HG02981 (cell line): Measurements from ENCODE around the gene ADGRA1.

Experiments
- ATAC-seq: cut with Tn5 transposase; IDR thresholded peaks from one replicate; pipeline ENCODE4 v1.9.1; 2021; ENCODE audit warnings: mild to moderate bottlenecking, moderate library complexity; ENCODE audit not compliant: unreplicated experiment

Gene ADGRA1

DNA sequence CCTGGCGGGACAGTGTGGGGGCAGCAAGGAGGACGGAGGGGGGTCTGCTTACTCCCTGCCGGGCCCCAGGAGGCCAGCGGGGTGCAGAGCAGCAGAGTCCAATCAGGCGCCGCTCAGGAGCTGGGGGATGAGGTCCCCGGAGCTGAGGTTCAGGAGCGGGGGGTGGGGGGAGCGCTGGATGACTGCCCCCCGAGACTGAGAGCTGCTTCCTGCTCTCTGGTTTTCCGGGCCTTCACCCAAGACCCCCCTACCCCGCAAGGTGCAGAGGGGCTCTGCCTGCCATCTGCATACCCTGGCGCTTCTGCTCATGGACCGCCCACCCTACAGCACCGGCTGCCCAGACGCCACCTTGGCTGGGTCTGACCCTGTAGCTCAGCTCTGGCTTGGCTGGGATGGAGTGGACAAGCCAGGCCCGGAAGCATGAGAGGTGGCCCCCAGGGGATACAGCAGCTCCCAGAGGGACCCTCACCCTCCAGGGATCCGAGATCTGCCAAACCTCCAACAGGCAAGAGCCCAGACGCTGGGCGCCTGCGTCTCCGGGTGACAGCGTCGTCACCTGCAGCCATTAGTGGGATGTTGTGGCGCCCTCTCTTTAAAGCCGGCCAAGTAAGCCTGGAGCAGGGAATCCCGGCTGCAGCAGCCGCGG, 73.2 kb downstream of the ADGRA1 start:
- no peak for ATAC-seq

DNA sequence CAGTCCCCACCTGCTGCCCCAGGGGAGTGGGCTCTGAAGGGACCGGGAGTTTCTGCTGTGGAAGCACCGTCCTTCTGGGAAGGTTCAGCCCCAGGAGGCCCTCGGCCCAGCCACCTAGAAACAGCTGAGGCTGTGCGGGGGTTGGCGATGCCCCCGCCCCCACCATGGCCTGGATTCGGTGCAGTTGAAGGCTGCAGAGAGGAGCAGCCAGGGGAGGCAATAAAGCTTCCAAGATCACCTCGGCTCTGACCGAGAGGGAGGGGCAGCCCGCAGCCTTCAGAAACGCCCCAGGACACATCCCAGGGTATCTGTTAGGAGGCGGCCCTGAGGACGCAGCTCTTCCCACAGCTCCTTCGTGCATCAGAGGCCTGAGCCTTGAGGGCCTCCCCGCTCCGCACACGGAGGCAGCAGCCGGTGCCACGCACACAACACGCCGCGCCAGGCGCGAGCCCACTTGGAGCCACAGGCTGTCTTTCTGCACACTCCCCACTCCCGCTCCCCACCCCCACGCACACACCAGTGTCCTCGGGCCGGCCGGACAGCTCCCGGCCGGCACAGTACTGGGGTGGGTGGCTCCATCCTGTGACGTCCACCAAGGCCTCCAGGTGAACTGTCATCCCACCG, 73.9 kb downstream of the ADGRA1 start:
- no peak for ATAC-seq

DNA sequence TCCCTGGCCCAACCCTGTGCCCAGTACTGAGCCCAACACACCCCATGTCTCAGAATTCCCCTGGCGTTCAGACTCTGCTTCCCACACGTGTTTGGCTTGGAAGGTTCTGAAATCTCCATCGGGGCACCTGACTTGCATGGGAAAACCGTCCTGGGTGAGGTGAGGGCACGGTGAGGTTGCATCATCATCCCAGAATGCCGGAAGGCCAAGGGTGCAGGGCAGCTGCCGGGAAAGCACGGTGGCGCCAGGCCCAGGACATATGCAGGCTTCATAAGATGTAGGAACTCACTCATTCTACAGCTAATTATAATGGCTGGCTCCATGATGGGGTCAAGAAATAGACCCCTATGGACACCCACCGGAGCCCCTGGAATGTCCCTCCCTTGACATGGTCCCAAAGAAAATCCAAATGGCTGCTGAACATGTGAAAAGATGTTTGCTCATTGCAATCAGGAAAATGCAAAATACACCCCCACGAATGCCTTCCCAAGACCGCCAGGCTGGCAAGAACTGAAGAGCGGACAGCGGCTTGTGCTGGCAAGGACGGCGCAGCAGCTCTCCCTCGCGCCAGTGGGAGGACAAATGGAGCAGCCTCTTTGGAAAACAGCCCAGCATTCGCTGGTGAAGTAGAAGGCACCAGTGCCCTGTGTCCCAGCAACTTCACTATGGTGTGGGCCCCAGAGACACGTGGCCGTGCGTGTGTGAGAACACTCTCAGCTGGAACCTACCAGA, 74.6 kb downstream of the ADGRA1 start:
- no peak for ATAC-seq

DNA sequence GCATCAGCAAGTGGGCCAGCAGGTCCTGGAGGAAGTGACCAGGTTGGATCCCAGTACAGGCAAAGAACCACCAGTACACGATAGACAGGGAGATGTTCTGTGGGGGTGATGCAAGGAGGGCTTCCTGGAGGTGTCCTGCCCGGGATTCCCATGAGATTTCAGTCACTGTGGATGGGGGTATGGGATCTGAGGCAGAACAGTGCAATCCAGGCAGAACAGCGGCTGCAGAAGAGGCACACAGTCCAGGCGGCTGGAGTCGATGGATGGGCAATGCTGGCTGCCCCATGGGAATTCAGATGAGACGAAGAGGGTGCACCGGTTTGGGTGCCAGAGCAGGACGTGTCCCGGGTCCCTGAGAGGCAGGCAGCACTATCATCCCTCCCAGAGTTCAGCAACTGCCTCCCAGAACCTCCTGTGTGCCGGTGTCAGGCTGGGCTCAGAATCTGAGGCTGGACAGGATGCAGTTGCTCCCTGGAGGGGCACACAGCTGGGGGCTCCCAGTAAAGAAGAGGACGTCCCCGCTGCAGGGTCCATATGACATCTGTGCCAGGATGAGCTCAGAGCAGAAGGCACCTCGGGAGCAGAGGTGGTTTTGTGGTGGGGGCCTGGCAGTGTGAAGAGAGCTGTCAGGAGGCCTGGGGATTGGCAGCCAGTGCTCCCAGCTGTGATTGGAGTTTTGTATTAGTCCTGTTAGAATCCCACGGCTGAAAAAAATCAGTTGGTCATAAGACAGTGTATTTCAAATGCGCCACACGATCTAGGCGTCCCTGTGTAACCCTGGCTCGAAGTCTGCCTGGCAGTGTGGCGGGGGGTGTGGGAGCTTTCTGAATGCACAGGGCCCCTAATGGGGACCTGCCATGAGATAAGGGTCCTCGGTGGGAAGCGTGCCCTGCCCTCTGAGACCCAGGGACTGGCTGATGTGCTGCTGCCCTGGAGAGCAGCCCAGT, 75.5 kb downstream of the ADGRA1 start:
- no peak for ATAC-seq

DNA sequence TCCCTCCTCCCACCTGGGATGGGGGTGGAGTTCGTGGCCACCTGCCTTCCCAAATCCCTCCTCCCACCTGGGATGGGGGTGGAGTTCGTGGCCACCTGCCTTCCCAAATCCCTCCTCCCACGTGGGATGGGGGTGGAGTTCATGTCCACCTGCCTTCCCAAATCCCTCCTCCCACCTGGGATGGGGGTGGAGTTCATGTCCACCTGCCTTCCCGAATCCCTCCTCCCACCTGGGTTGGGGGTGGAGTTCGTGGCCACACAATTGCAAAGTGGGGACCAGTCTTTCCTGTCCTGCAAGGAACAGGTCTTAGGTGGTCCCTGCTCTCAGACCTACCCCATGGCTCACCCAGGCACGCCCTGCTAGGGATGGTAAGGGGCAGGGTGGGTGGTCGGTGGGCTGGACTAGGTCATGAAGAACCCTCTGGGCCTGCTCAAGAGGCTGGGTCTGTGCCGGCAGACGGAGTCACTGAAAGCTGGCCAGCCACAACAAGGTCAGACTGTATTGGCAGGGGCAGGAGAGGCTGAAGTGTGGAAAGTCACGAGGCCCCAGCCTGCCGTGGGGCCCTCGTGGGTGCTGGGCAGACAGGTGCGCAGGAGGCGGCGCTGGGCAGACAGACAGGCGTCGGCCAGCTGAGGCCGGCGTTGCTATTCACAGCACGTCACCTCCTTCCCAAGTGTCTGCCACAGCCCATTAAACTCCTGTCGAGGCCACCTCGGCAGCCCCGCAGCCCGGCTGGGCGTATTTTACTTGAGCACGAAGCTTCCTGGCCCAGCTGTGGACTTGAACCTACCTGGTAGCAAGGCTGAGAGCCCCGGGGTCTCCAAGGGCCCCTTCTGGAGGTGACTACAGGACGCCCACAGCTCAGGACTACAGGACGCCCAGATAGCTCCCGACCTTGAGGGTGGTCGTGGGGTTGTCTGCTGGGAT, 76.4 kb downstream of the ADGRA1 start:
- no peak for ATAC-seq

DNA sequence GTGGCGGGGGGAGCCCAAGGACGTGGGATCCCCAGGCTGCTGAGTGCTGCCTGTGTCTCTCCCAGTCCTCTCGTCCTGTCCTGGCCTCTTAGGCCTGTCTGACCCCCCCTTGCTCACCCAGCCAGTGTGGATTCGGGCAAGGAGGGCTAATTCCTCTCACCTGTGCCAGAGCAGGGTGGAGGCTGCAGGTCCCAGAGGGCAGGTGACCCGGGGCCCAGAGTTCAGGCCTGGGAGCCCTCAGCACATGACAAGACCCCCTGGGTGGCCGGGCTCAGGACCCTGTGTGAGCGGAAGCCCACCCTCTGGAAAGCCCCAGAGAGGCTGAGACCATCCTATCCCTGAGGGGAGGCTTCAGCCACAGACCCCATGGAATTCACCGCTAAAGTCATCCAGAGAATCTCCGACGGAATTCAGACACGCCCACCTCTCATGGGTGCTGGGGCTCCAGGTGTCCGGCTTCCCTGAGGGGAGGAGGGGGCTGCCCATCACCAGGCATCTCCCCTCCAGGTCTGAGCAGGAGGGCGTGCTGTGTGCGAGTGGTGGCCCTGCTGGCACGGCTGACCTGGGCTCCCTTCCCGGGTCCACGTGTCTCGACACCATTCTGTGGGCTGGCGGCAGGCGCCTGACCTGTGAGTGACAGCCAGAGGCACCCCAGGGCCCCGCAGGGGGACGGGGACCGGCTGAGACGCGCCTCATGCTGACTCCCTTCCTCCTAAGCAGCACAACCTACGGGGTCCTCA, 77.3 kb downstream of the ADGRA1 start:
- ATAC-seq: no peak

DNA sequence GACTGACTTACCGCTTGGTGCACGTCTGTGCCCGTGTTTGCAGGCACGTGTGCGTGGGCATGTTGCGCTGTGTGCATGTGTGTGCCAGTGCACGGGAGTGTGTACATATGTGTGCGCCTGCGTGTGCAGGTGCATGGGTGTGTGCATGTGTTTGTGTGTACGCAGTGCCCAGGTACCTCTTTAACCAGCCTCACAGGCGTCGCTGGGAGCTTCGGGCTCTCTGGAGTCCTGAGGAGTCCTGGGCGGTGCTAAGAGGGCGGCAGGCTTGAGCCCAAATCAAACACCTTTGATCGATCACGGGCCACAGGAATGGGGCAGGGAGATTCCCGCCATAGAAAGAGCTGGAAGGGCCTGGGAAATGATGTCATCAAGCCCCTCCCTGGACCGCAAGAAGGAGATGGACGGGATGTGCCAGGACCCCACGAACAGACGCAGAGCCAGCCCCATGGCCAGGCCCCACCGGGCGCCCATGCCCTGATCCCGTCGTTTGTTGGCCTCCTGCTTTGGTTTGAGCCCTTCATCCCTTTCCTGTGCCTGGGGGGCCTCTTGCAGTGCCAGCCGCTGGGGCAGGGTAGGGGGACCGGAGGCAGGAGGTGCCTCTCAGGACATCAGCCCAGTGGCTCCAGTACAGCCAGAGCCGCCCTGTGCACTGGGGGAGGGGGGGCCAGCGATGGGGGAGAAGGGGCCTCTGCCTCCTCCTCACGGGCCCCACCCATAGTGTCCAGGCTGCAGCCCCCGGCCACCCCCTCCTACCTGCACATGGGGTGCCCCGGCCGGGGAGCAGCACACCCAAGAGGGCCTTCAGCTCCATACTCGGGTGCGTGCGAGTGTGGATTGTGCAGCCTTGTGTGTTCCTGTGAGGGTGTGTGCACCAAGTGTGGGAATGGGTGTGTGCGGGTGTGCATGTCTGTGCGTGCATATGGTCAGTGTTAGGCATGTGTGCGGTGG, 78.1 kb downstream of the ADGRA1 start:
- no peak for ATAC-seq

DNA sequence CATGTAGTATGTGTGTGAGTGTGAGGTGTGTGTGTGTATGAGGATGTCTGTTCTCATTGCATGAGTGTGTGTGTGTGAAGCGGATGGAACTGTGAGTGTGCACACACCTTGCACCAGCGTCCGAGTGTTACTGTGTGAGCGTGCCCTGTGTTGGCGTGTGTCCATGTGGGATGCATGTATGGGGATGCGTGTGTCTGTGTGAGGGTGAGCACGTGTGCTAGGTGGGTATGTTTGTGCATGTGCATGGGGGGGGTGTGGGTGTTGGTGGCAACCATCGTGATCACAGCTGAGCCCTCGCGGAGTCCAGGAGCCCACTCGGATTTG, 78.7 kb downstream of the ADGRA1 start:
- no peak for ATAC-seq

DNA sequence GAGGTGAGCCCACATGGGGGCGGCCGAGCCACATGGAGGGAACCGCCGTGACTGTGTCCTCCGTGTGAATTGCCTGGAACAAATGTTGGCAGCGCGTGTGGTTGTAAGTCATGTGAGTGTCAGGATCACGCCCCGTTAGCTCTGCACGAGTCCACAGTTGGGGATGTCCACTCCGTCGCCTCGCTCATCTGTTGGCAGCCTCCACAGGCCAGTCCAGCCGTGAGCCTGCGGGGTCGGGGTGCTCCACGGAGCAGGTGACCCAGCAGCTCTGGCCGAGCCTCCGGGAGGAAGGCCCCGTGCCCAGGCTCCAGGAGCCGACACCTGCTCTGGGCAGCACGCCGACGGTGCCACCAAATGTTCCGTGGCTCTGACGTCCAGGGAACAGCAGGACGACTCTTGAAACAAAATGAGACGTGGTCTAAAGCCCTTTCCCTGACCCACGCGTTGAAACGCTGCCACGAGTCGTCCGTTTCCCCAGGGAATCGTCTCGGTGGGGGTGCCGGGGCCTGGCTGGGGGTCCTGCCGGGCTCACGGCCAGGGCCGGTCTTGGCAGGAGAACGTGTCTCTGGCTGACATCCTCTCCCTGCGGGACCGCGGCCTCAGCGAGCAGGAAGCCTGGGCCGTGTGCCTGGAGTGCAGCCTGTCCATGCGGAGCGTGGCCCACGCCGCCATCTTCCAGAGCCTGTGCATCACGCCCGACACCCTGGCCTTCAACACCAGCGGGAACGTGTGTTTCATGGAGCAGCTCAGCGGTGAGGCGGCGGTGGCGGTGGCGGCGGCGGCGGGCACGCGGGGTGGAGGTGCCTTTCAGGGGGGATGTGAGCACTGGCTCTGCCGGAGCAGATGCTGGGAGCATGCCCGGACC, 79.3 kb downstream of the ADGRA1 start:
- ATAC-seq: no peak

DNA sequence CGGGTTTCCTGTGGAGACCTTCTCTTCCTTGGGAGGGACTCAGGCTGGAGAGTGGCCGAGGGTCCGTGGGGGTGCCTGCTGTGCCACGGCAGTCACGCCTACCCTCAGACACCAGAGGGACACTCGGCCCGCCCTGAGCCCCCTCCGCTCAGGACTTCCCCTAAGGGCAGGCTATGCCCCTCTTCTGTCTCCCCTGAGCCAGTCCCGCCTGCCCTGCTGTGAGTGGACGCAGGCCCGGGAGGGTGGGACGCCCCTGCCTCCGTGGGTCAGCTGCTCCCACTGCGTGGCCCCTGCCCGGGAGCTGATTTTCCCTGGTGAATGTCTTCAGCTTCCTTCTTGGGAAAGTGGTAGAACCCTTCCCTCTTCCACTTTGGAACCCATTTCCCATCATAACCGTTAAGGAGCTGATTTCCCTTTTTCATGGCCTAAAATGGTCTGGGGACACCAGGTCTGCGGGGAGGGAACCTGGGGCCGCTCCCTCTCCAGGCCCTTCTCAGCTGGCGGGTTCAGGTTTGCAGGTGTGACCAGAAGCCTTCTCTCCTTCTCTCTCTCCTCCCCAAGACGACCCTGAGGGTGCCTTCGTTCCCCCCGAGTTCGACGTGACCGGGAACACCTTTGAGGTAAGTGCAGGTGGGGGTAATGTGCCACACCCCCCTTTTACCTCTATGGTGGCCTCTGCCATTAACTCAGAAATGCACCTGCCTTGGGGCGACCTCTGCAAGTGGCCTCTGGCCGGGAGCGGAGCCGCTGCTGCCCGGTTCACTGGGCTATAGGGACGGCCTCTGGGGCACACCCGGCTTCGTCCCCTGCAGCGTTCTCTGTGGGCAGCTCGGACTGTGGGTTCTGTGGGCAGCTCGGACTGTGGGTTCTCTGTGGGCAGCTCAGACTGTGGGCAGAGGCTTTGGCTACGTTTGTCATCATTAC, 80.2 kb downstream of the ADGRA1 start:
- ATAC-seq: no peak

DNA sequence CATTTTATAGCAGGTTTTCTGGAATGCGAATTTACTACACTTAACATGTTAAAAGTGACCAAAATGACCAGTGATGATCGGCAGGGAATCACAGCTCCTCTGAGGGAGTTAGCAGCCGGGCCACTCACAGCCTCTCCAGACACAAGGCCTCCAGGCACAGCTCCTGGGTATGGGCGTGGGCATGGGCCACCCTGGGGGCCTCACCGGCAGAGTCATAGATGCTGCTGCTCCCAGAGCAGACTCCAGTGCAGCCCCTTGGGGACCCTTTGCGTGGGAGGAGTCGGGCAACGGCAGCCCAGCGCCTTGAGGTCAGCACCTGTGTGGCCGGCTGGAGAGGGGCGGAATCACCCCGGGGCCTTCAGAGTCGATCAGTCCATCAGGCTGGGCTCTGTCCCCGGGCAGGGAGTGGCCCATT, 80.9 kb downstream of the ADGRA1 start:
- no peak for ATAC-seq

DNA sequence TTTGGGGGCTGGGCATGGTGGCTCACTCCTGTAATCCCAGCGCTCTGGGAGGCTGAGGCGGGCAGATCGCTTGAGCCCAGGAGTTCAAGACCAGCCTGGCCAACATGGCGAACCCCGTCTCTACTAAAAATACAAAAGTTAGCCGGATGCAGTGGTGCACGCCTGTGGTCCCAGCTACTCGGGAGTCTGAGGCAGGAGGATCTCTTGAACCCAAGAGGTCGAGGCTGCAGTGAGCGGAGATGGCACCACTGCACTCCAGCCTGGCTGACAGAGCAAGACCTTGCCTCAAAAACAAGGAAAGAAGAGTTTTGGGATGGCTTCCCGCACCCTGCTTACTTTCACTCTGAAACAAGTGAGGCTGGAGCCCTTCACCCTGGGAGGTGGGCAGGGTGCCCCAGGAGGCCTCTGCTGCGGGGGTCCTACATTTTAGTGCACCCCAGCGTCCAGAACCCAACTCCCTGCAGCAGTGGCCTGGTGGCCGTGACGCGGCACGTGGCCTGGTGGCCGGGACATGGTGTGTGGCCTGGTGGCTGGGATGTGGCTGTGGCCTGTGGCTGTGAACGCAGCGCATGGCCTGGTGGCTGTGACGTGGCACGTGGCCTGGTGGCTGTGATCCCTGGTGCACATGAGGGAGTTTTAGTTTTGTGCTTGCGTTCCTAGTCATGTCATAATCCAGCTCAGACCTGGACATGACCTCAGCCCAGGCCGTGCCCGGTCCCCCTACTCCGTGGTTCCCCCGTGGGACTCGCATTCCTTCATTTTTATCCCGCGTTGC, 81.6 kb downstream of the ADGRA1 start:
- ATAC-seq: no peak

DNA sequence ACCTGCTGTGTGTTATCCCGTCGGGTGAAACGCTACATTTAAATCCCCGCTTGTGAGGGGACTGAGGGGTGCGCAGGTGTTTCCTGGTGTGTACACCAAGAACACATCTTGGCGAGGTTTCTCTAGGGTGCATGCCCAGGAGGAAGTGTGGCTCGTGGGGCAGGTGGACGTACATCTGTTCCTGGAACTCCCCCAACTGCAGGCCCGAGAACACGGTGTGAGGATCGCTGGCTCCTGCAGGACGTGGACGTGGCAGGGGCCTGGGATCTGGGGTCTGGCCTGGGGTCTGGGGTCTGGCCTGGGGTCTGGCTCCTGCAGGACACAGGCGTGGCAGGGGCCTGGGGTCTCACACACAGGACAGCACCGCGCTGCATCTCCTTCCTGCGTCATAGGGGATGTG, 82.4 kb downstream of the ADGRA1 start:
- no peak for ATAC-seq

DNA sequence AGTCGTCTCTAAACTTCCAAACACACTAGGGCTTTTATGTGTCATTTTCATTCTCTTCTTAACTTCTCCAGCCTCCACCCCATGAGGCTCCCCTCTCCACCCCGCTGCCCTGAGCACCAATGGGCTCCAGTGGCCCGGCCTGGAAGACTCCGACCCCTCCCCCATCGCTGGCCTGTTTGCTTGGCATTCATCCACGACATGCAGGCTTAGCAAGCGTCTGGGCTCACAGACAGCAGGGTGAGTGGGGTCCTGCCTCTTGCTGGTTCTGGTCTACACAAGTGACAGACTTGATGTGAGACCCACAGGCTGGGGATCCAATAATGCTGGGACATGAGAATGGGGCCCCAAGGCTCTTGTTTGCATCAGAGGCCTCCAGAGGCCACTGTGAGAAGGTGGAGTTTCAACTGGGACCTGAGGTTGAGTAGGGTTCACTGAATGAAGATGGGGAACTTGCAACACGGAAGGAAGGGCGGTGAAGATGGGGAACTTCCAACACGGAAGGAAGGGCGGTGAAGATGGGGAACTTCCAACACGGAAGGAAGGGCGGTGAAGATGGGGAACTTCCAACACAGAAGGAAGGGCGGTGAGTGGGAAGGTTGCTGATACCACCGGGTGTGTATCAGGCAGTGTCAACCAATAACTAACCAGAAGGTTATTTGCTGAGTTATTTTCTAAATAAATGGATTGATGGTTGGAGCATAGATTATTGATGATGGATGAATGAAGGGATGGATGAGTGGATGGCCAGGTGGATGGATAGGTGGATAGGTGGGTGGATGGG, 86.3 kb downstream of the ADGRA1 start:
- no peak for ATAC-seq

DNA sequence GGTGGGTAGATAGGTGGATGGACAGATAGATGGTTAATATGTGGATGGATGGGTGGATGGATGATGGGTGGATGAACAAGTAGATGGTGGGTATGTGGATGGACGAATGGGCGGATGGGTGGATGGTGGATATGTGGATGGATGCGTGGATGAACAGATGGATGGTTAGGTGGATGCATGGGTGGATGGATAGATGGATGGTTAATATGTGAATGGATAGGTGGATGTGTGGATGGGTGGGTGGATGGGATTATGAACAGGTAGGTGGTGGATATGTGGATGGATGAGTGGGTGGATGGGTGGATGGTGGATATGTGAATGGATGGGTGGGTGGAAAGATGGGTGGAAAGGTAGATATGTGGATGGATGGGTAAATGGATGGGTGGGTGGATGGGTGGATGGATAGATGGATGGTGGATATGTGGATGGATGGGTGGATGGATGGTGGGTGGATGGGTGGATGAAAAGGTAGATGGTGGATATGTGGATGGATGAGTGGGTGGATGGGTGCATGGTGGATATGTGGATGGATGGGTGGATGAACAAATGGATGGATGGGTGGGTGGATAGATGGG, 87.1 kb downstream of the ADGRA1 start:
- no peak for ATAC-seq
